Fibroblast of villous mesenchyme (primary cell): ENCODE data around the gene USP13. TPM values are rescaled to one million over a fixed set of nuclear protein-coding genes. Genes with fewer than 3 reads are reported as not detected.

Experiments used
- DNase-seq: peaks from one replicate; pipeline ENCODE4 v3.0.0-alpha.2; 2010; ENCODE audit warnings: low read depth
- H3K4me3 ChIP-seq: 2 replicates; pipeline ENCODE4 v1.5.1; 2011; ENCODE audit warnings: low read depth, mild to moderate bottlenecking, low read length
- CTCF ChIP-seq: IDR thresholded peaks from 2 replicates; pipeline ENCODE4 v1.5.1; 2012; ENCODE audit warnings: low read depth, mild to moderate bottlenecking, low read length; ENCODE audit not compliant: insufficient read depth
- total RNA-seq: library from RNA; depleted of rRNA; stranded (reverse); fragments of >200 nt; gene quantifications from 2 replicates; pipeline ENCODE4 v1.2.3, GENCODE V29; 2012

USP13 gene
- total RNA-seq, 1 donor: 7.8 TPM

- no peak for DNase-seq
- no peak overlapping the region for H3K4me3 ChIP-seq
- TF ChIP-seq CTCF: no peak
Measured at GRCh38 chr3:179738998-179739397, 86.2 kb downstream of the USP13 start.

GRCh38 chr3:179739816-179740594 is 87.2 kb downstream of the USP13 start:
- no peak overlapping the region for H3K4me3 ChIP-seq
- TF ChIP-seq CTCF: no peak
- no peak for DNase-seq

GRCh38 chr3:179743913-179744312 is 91.1 kb downstream of the USP13 start:
- TF ChIP-seq CTCF: no peak
- no peak for DNase-seq
- no peak overlapping the region for H3K4me3 ChIP-seq

- no peak for TF ChIP-seq CTCF
- no peak for DNase-seq
- H3K4me3 ChIP-seq: no peak overlapping the region
Measured at GRCh38 chr3:179744667-179745066, 91.8 kb downstream of the USP13 start.

GRCh38 chr3:179745079-179745478 is 92.2 kb downstream of the USP13 start:
- H3K4me3 ChIP-seq: no peak overlapping the region
- DNase-seq: no peak
- TF ChIP-seq CTCF: no peak

GRCh38 chr3:179745716-179746115 is 92.9 kb downstream of the USP13 start:
- no peak overlapping the region for H3K4me3 ChIP-seq
- TF ChIP-seq CTCF: no peak
- DNase-seq: no peak
